HepG2 (cell line): Measurements from ENCODE around the gene UQCR10. TPM values are rescaled to one million over a fixed set of nuclear protein-coding genes. Genes with fewer than 3 reads are reported as not detected.

Experiments
- BCLAF1 ChIP-seq: fragments of 450-650 bp; IDR thresholded peaks from 2 replicates; pipeline ENCODE4 v1.6.1; 2017; ENCODE audit warnings: mild to moderate bottlenecking
- CCDC6 ChIP-seq: sonication (generic); formaldehyde crosslinking; IDR thresholded peaks from 2 replicates; pipeline ENCODE4 v1.8.1; 2022; ENCODE audit warnings: mild to moderate bottlenecking, missing genetic modification reagents, moderate library complexity
- FOSL1 ChIP-seq: sonication (generic); formaldehyde crosslinking; IDR thresholded peaks from 2 replicates; pipeline ENCODE4 v1.9.0; 2021; ENCODE audit warnings: missing genetic modification reagents, borderline replicate concordance
- GZF1 ChIP-seq: sonication (generic); formaldehyde crosslinking; IDR thresholded peaks from 2 replicates; pipeline ENCODE4 v1.5.1; 2020; ENCODE audit warnings: mild to moderate bottlenecking, missing genetic modification reagents
- HNRNPK ChIP-seq: fragments of 200-400 bp; formaldehyde crosslinking; IDR thresholded peaks from 2 replicates; pipeline ENCODE4 v1.6.1; 2018; ENCODE audit warnings: low read length, low read depth, moderate library complexity, mild to moderate bottlenecking; ENCODE audit not compliant: poor library complexity, severe bottlenecking
- RERE ChIP-seq: IDR thresholded peaks from 2 replicates; pipeline ENCODE4 v1.6.1; 2016; ENCODE audit warnings: low read depth, missing genetic modification reagents, missing compliant biosample characterization
- SALL1 ChIP-seq: sonication (generic); formaldehyde crosslinking; IDR thresholded peaks from 2 replicates; pipeline ENCODE4 v1.8.0; 2022; ENCODE audit warnings: mild to moderate bottlenecking, missing genetic modification reagents
- STAT5B ChIP-seq: sonication (generic); formaldehyde crosslinking; IDR thresholded peaks from 2 replicates; pipeline ENCODE4 v1.4.0; 2020; ENCODE audit warnings: missing genetic modification reagents
- TARDBP ChIP-seq: sonication (generic); formaldehyde crosslinking; IDR thresholded peaks from 2 replicates; pipeline ENCODE4 v1.8.0; 2022; ENCODE audit warnings: mild to moderate bottlenecking, missing genetic modification reagents
- TFDP1 ChIP-seq: IDR thresholded peaks from 2 replicates; pipeline ENCODE4 v1.6.1; 2016; ENCODE audit warnings: missing compliant biosample characterization, missing genetic modification reagents, borderline replicate concordance
- TIGD3 ChIP-seq: sonication (generic); formaldehyde crosslinking; IDR thresholded peaks from 2 replicates; pipeline ENCODE4 v1.5.1; 2020; ENCODE audit warnings: mild to moderate bottlenecking, missing genetic modification reagents, borderline replicate concordance
- ZBTB8A ChIP-seq: sonication (generic); formaldehyde crosslinking; IDR thresholded peaks from 2 replicates; pipeline ENCODE4 v1.4.0; 2020; ENCODE audit warnings: mild to moderate bottlenecking, low read depth, missing genetic modification reagents, borderline replicate concordance
- ZNF331 ChIP-seq: sonication (generic); formaldehyde crosslinking; IDR thresholded peaks from 2 replicates; pipeline ENCODE4 v1.4.0; 2020; ENCODE audit warnings: missing genetic modification reagents
- ZNF335 ChIP-seq: sonication (generic); formaldehyde crosslinking; IDR thresholded peaks from 2 replicates; pipeline ENCODE4 v1.4.0; 2020; ENCODE audit warnings: missing genetic modification reagents
- ZNF33A ChIP-seq: sonication (generic); formaldehyde crosslinking; IDR thresholded peaks from 2 replicates; pipeline ENCODE4 v1.5.1; 2020; ENCODE audit warnings: missing genetic modification reagents, mild to moderate bottlenecking, moderate library complexity, borderline replicate concordance
- ZNF766 ChIP-seq: sonication (generic); formaldehyde crosslinking; IDR thresholded peaks from 2 replicates; pipeline ENCODE4 v1.5.0; 2020; ENCODE audit warnings: missing genetic modification reagents, borderline replicate concordance
- ZUFSP ChIP-seq: sonication (generic); formaldehyde crosslinking; IDR thresholded peaks from 2 replicates; pipeline ENCODE4 v1.9.0; 2021; ENCODE audit warnings: missing genetic modification reagents, mild to moderate bottlenecking, borderline replicate concordance
- polyA plus RNA-seq, 8 experiments: library from polyadenylated mRNA; depleted of rRNA in 3 of 8; stranded (reverse) in 7 of 8; unstranded in 1 of 8; fragments of >200 nt; fragmentation: Illumina TruSeq in 4 of 8; extraction: Trizol in 4 of 8; gene quantifications; 2 replicates each; pipeline versions ENCODE4 v1.2.1 to v1.2.3, GENCODE V29; 2011 to 2016; ENCODE audit warnings: low read depth in 4 of 8, missing spikeins in 1 of 8, mixed read lengths in 1 of 8; ENCODE audit not compliant: insufficient read depth in 1 of 8
- total RNA-seq, 5 experiments: library from RNA; depleted of rRNA; stranded (reverse); fragments of >200 nt; fragmentation: Illumina TruSeq; extraction: Trizol; gene quantifications; 2 replicates each; pipeline ENCODE4 v1.2.3, GENCODE V29; 2016; ENCODE audit warnings: low read depth in 1 of 5

Gene UQCR10
- total and polyA plus RNA-seq, 2 of the 13 experiments (the other 11 are each of a cell fraction or from before 2014, with no cell fraction given): 225 to 232 TPM

GRCh38 chr22:29799217-29799680 is 32.1 kb downstream of the UQCR10 start (continued):
- TF ChIP-seq HNRNPK: no peak
- TF ChIP-seq ZNF335 (CRISPR knock-in tag): 0 out of 2 replicates have a peak, but pooled peaks have one; percentile 49
- TF ChIP-seq TIGD3 (CRISPR knock-in tag): no peak
- 0 out of 2 replicates have a peak, but pooled peaks have one; percentile 32 for TF ChIP-seq TARDBP
- peak; percentile 15; the same call in 1 of the 2 replicates for TF ChIP-seq TFDP1 (CRISPR knock-in tag)
- peak; percentile 65 for TF ChIP-seq FOSL1
- TF ChIP-seq ZBTB8A (CRISPR knock-in tag): no peak
- no peak for TF ChIP-seq CCDC6 (CRISPR knock-in tag)
- TF ChIP-seq BCLAF1: no peak
- no peak for TF ChIP-seq ZNF33A (CRISPR knock-in tag)
- no peak for TF ChIP-seq ZNF766 (CRISPR knock-in tag)
- peak; percentile 77 for TF ChIP-seq SALL1 (CRISPR knock-in tag)
- TF ChIP-seq ZUFSP: no peak
- peak; percentile 75; the same call in 1 of the 2 replicates for TF ChIP-seq ZNF331 (CRISPR knock-in tag)
- no peak for TF ChIP-seq GZF1 (CRISPR knock-in tag)
- TF ChIP-seq STAT5B: no peak
- no peak for TF ChIP-seq RERE
